K562 (cell line): ENCODE measurements around the gene TMEM187. TPM values are rescaled to one million over a fixed set of nuclear protein-coding genes. Genes with fewer than 3 reads are reported as not detected.

Experiments used
- ATAC-seq: fragments of 200-7000 bp; cut with Tn5 transposase; 3 replicates; pipeline ENCODE4 v1.9.1; 2020; ENCODE audit warnings: moderate library complexity
- BruUV-seq: library from RNA; stranded (reverse); fragments of 400-500 nt; replicated peaks from 2 replicates; lab custom pipeline; 2021; lab: Mats Ljungman, UMichigan
- CTCF ChIA-PET: fragments of 300-600 bp; formaldehyde crosslinking; extraction: SDS; loops from one replicate; lab custom pipeline; 2021; ENCODE audit warnings: low intra/inter-chr PET ratio; lab: Yijun Ruan, JAX
- POLR2A ChIA-PET: fragments of 300-600, 350-650 bp; sonication (Branson Sonifier 250); formaldehyde crosslinking; extraction: SDS; loops from one replicate; lab custom pipeline; 2021; ENCODE audit warnings: antibody characterized with exemption, inconsistent platforms; lab: Yijun Ruan, JAX
- DNase-seq, 4 experiments: peaks; one replicate each; pipeline versions ENCODE4 v3.0.0 to v3.0.0-alpha.2; 2011 to 2018; ENCODE audit warnings: low spot score in 3 of 4, mixed read lengths in 3 of 4; ENCODE audit errors: extremely low read depth in 1 of 4
- FAIRE-seq: peaks from 2 replicates; lab custom pipeline; 2011; peaks lifted over from hg19 to GRCh38; lab: Jason Lieb, UNC
- H2AFZ ChIP-seq: 2 replicates; pipeline ENCODE4 v1.6.0; 2011; ENCODE audit warnings: low read depth, low read length, control low read depth, inconsistent platforms
- H3K27ac ChIP-seq: fragments of 200-600 bp; 3 replicates; pipeline ENCODE4 v1.8.0; 2011; ENCODE audit warnings: low read depth, mild to moderate bottlenecking, control low read depth, inconsistent platforms, low read length, moderate library complexity, mixed read lengths; ENCODE audit errors: extremely low read depth
- H3K27me3 ChIP-seq, 2 experiments: fragments of 300-600 bp in 1 of 2; 2 replicates in 1 of 2; 3 replicates in 1 of 2; pipeline versions ENCODE4 v1.6.0 to v1.8.0; 2011; ENCODE audit warnings: inconsistent platforms in 2 of 2, low read length in 2 of 2, mild to moderate bottlenecking in 1 of 2, mixed read lengths in 1 of 2, moderate library complexity in 1 of 2; ENCODE audit not compliant: control insufficient read depth in 2 of 2, insufficient read depth in 2 of 2
- H3K36me3 ChIP-seq: fragments of 300-600 bp; 3 replicates; pipeline ENCODE4 v1.8.0; 2011; ENCODE audit warnings: mild to moderate bottlenecking, low read length, inconsistent platforms; ENCODE audit not compliant: control insufficient read depth, insufficient read depth
- H3K4me1 ChIP-seq, 2 experiments: fragments of 200-600 bp in 1 of 2; replicated peaks in 1 of 2; 2 replicates in 1 of 2; 3 replicates in 1 of 2; pipeline versions ENCODE4 v1.5.1 to v1.8.0; 2011; ENCODE audit warnings: inconsistent platforms in 2 of 2, low read length in 2 of 2, mild to moderate bottlenecking in 1 of 2, mixed read lengths in 1 of 2, moderate library complexity in 1 of 2; ENCODE audit not compliant: control insufficient read depth in 2 of 2, insufficient read depth in 2 of 2
- H3K4me2 ChIP-seq: 2 replicates; pipeline ENCODE4 v1.6.1; 2011; ENCODE audit warnings: low read length, control low read depth, inconsistent platforms, mixed read lengths; ENCODE audit not compliant: insufficient read depth
- H3K4me3 ChIP-seq: fragments of 200-600 bp; sonication (generic), shearing (Covaris generic); 2 replicates; pipeline ENCODE4 v1.5.1; 2016; ENCODE audit warnings: control low read depth, inconsistent platforms
- H3K79me2 ChIP-seq: fragments of 200-600 bp; 3 replicates; pipeline ENCODE4 v1.8.0; 2011; ENCODE audit warnings: low read length, inconsistent platforms; ENCODE audit not compliant: control insufficient read depth, insufficient read depth
- H3K9ac ChIP-seq, 2 experiments: 2 replicates each; pipeline versions ENCODE4 v1.6.0 to v1.6.1; 2011; ENCODE audit warnings: low read depth in 2 of 2, low read length in 2 of 2, control low read depth in 1 of 2, inconsistent platforms in 1 of 2, mild to moderate bottlenecking in 1 of 2, mixed read lengths in 1 of 2; ENCODE audit not compliant: insufficient read depth in 1 of 2
- H3K9me1 ChIP-seq: one replicate; pipeline ENCODE4 v1.6.0; 2011; ENCODE audit warnings: inconsistent platforms, mild to moderate bottlenecking, low read length, moderate library complexity; ENCODE audit not compliant: control insufficient read depth, insufficient read depth
- H3K9me3 ChIP-seq: replicated peaks from 2 replicates; pipeline ENCODE4 v1.5.1; 2011; ENCODE audit warnings: low read depth, low read length, inconsistent platforms; ENCODE audit not compliant: control insufficient read depth, insufficient read depth
- H4K20me1 ChIP-seq: replicated peaks from 2 replicates; pipeline ENCODE4 v1.6.1; 2011; ENCODE audit warnings: low read length, inconsistent platforms, mixed read lengths; ENCODE audit not compliant: control insufficient read depth, insufficient read depth
- NR2F6 ChIP-seq: fragments of 450-650 bp; formaldehyde crosslinking; IDR thresholded peaks from 2 replicates; pipeline ENCODE4 v1.4.0; 2020; ENCODE audit warnings: mild to moderate bottlenecking
- WHSC1 ChIP-seq: IDR thresholded peaks from one replicate; pipeline ENCODE4 v1.6.1; 2012; ENCODE audit warnings: low read length, control low read depth, inconsistent platforms
- ZNF282 ChIP-seq: sonication (generic); formaldehyde crosslinking; IDR thresholded peaks from 2 replicates; pipeline ENCODE4 v1.8.1; 2023; ENCODE audit warnings: missing genetic modification reagents
- WGBS: fragments of 100-300 bp; shearing (Covaris generic); methylation state at CpG from one replicate; pipeline ENCODE4 v1.1.6; 2016; ENCODE audit warnings: low coverage, mixed read lengths; ENCODE audit not compliant: insufficient coverage; ENCODE audit errors: missing lambda C conversion rate; 5-methylcytosine and 5-hydroxymethylcytosine counted together
- in situ Hi-C: fragments of 300-500 bp; cut with MboI; formaldehyde crosslinking; loops from 4 replicates; pipeline ENCODE4 v1.15.0; 2018; ENCODE audit warnings: inconsistent platforms, mixed read lengths
- intact Hi-C: fragments of 100-400 bp; cut with micrococcal nuclease; formaldehyde crosslinking; loops from 2 replicates; pipeline ENCODE4 v1.14.2; 2022
- polyA plus RNA-seq, 8 experiments: library from polyadenylated mRNA; depleted of rRNA in 4 of 8; stranded (reverse) in 5 of 8; unstranded in 3 of 8; fragments of >200 nt; fragmentation: Nextera tagmentation in 2 of 8; fragmentation: Illumina TruSeq in 1 of 8; extraction: Ambion mirVana in 2 of 8; extraction: Trizol in 1 of 8; gene quantifications; 2 replicates each; pipeline versions ENCODE4 v1.2.1 to v1.2.3, GENCODE V29; 2011 to 2014; ENCODE audit warnings: inconsistent platforms in 1 of 8, missing spikeins in 1 of 8
- total RNA-seq, 7 experiments: library from RNA; depleted of rRNA in 6 of 7; stranded (reverse); fragments of >200 nt in 6 of 7; fragmentation: Illumina TruSeq in 2 of 7; extraction: Trizol in 2 of 7; gene quantifications; 2 replicates each; pipeline versions ENCODE4 v1.2.1 to v1.2.3, GENCODE V29; 2011 to 2021; ENCODE audit warnings: low replicate concordance in 1 of 7
- TF ChIP-seq, protein P1 (sequence below): fragments of 450-650 bp; IDR thresholded peaks from 2 replicates; pipeline ENCODE4 v1.6.1; 2016; ENCODE audit warnings: mild to moderate bottlenecking, moderate library complexity
- TF ChIP-seq, protein P2 (sequence below), 2 experiments: IDR thresholded peaks; 2 replicates each; pipeline ENCODE4 v1.6.1; 2011; ENCODE audit warnings: borderline replicate concordance in 1 of 2, control low read depth in 1 of 2, low read depth in 1 of 2, low read length in 1 of 2, mild to moderate bottlenecking in 1 of 2, mixed read lengths in 1 of 2, moderate library complexity in 1 of 2; ENCODE audit not compliant: insufficient read depth in 1 of 2, insufficient read length in 1 of 2, poor library complexity in 1 of 2, severe bottlenecking in 1 of 2; ENCODE audit errors: extremely low read depth in 1 of 2

Gene TMEM187
- total and polyA plus RNA-seq, 9 of the 15 experiments (the other 6 are each of a cell fraction or from before 2014, with no cell fraction given) = 0.13 to 6.4 (median 1.6) TPM

GRCh38 chrX:153939573-153939972 lies 33.0 kb upstream of the TMEM187 start (continued):
- no peak for TF ChIP-seq NR2F6 (CRISPR knock-in tag)
- no peak for TF ChIP-seq ZNF282 (CRISPR knock-in tag)

DNA sequence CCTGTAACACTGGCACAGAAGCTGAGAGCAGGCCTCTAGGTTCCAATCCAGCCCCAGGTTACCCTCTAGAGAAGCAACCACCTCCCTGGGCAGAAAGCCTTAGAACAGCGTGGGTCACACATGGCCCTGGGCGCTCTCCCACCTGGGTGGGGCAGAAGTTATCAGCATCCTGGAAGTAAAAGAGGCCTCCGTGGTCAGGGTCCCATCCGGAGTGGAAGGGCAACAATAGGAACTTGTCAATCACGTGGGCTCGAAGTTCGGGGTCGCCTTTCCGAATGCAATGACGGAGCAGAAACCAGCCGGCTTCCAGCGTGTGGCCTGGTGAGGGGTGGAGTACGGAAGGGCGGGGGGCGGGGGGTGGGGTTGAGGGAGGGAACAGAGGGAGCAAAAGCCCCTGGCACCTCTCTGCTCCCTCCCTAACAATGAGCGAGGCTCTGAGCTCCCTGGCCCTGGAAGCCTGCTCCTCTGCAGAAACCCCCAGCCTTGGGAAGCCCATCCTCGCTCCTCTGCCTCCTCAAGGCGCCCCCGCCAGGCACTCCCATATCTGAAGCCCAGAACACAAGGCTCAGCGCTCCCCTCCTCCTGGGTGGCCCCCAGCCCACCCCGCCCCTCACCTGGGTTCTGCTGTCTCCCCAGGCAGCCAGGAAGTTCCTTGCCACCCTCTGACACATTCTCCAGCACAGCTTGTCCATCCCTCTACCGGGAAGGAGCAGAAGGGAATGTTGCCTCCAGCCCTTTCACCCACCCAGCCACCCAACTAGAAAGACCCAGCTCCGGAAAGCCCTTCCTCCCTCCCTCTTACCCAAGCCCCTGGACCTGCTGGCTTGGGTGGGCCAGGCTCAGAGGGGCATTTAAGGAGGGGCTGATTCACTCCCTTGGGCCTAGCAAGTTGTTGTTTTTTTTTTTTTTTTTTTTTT lies 31.0 kb upstream of the TMEM187 start:
- in situ Hi-C loops = no loop called here
- Histone ChIP-seq H3K4me3 (0 out of 2 replicates have a peak overlapping the region, but pooled peaks have one; percentile 11), H3K9ac (peak overlapping the region; percentile 60 to 75), H3K4me2 (peak overlapping the region; percentile 65), H3K4me1 (peaks cover 14 to 53% of the 10 kb centered on the region in 2 experiments), H4K20me1 (no peaks in the 10 kb centered on the region), H3K9me1 (no peaks in the 10 kb centered on the region), H3K9me3 (no peaks in the 10 kb centered on the region), H3K27me3 (no peaks in the 10 kb centered on the region), H3K27ac (peak overlapping the region; percentile 74; the same call in 2 of the 3 replicates), H3K79me2 (peaks cover 7% of the 10 kb centered on the region; the same call in 2 of the 3 replicates), H3K36me3 (peaks cover 2% of the 10 kb centered on the region; the same call in 2 of the 3 replicates), H2AFZ (peak overlapping the region; percentile 89)
- POLR2A ChIA-PET = interaction anchor here (0.6 kb wide), 2 partner anchors 31 to 214 kb away, joined by 3 read pairs; no protein-coding TSS in a partner anchor
- DNase-seq = peak in 3 of 4 experiments; percentile 34 to 62 (median 57)
- BruUV-seq = no TSS peak
- 12% methylated on average over 15 of the region's 23 CpGs for whole genome bisulfite sequencing
- no peak for FAIRE-seq
- ATAC-seq = peak; percentile 21
- CTCF ChIA-PET = no interaction called here
- intact Hi-C loops = no loop called here
- TF ChIP-seq, protein P1, sequence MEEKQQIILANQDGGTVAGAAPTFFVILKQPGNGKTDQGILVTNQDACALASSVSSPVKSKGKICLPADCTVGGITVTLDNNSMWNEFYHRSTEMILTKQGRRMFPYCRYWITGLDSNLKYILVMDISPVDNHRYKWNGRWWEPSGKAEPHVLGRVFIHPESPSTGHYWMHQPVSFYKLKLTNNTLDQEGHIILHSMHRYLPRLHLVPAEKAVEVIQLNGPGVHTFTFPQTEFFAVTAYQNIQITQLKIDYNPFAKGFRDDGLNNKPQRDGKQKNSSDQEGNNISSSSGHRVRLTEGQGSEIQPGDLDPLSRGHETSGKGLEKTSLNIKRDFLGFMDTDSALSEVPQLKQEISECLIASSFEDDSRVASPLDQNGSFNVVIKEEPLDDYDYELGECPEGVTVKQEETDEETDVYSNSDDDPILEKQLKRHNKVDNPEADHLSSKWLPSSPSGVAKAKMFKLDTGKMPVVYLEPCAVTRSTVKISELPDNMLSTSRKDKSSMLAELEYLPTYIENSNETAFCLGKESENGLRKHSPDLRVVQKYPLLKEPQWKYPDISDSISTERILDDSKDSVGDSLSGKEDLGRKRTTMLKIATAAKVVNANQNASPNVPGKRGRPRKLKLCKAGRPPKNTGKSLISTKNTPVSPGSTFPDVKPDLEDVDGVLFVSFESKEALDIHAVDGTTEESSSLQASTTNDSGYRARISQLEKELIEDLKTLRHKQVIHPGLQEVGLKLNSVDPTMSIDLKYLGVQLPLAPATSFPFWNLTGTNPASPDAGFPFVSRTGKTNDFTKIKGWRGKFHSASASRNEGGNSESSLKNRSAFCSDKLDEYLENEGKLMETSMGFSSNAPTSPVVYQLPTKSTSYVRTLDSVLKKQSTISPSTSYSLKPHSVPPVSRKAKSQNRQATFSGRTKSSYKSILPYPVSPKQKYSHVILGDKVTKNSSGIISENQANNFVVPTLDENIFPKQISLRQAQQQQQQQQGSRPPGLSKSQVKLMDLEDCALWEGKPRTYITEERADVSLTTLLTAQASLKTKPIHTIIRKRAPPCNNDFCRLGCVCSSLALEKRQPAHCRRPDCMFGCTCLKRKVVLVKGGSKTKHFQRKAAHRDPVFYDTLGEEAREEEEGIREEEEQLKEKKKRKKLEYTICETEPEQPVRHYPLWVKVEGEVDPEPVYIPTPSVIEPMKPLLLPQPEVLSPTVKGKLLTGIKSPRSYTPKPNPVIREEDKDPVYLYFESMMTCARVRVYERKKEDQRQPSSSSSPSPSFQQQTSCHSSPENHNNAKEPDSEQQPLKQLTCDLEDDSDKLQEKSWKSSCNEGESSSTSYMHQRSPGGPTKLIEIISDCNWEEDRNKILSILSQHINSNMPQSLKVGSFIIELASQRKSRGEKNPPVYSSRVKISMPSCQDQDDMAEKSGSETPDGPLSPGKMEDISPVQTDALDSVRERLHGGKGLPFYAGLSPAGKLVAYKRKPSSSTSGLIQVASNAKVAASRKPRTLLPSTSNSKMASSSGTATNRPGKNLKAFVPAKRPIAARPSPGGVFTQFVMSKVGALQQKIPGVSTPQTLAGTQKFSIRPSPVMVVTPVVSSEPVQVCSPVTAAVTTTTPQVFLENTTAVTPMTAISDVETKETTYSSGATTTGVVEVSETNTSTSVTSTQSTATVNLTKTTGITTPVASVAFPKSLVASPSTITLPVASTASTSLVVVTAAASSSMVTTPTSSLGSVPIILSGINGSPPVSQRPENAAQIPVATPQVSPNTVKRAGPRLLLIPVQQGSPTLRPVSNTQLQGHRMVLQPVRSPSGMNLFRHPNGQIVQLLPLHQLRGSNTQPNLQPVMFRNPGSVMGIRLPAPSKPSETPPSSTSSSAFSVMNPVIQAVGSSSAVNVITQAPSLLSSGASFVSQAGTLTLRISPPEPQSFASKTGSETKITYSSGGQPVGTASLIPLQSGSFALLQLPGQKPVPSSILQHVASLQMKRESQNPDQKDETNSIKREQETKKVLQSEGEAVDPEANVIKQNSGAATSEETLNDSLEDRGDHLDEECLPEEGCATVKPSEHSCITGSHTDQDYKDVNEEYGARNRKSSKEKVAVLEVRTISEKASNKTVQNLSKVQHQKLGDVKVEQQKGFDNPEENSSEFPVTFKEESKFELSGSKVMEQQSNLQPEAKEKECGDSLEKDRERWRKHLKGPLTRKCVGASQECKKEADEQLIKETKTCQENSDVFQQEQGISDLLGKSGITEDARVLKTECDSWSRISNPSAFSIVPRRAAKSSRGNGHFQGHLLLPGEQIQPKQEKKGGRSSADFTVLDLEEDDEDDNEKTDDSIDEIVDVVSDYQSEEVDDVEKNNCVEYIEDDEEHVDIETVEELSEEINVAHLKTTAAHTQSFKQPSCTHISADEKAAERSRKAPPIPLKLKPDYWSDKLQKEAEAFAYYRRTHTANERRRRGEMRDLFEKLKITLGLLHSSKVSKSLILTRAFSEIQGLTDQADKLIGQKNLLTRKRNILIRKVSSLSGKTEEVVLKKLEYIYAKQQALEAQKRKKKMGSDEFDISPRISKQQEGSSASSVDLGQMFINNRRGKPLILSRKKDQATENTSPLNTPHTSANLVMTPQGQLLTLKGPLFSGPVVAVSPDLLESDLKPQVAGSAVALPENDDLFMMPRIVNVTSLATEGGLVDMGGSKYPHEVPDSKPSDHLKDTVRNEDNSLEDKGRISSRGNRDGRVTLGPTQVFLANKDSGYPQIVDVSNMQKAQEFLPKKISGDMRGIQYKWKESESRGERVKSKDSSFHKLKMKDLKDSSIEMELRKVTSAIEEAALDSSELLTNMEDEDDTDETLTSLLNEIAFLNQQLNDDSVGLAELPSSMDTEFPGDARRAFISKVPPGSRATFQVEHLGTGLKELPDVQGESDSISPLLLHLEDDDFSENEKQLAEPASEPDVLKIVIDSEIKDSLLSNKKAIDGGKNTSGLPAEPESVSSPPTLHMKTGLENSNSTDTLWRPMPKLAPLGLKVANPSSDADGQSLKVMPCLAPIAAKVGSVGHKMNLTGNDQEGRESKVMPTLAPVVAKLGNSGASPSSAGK = peak; percentile 62
- TF ChIP-seq, protein P2, sequence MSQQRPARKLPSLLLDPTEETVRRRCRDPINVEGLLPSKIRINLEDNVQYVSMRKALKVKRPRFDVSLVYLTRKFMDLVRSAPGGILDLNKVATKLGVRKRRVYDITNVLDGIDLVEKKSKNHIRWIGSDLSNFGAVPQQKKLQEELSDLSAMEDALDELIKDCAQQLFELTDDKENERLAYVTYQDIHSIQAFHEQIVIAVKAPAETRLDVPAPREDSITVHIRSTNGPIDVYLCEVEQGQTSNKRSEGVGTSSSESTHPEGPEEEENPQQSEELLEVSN (IDR thresholded peaks at IDR 0.05; ENCODE audit: borderline replicate concordance in 1 of 2, extremely low read depth in 1 of 2, insufficient read depth in 1 of 2, insufficient read length in 1 of 2, low read depth in 1 of 2, low read length in 1 of 2, poor library complexity in 1 of 2, severe bottlenecking in 1 of 2) = peak; percentile 13 to 50
- no peak for TF ChIP-seq WHSC1
